ENCODE results near the gene TMEM52. TPM values are rescaled to one million over a fixed set of nuclear protein-coding genes. Genes with fewer than 3 reads are reported as not detected.
A peak's percentile ranks its signal among the peaks of the same experiment; 100 is the strongest.

The TMEM52 gene
- total and polyA plus RNA-seq, 2 of the 13 experiments (the other 11 are each of a cell fraction or from before 2014, with no cell fraction given), result 13.2 to 18.7 TPM

DNA sequence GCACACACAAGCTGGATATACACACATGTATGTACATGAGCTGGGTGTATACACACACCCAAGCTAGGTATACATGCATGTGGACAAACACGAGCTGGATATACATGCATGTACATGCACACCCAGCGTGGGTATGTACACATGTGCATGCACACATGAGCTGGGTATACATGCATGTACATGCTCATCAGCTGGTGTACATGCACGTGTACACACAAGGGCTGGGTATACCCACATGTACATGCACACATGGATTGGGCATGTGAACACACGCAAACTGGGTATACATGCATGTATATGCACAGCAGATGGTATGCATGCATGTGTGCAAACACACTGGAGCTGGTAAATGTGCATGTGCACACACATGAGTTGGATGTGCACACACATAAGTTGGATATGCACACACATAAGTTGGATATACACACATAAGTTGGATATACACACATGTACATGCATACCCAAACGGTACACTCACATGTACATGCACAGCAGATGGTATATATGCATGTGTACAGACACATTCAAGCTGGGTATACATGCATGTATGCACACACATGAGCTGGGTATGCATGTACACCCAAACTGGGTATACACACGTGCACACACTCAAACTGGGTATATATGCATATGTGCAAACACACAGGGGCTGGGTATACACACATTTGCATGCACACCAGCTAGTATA is 20.7 kb downstream of the TMEM52 start:
- no peak for FAIRE-seq
- ChIA-PET CTCF (ENCODE audit: low intra/inter-chr PET ratio, low total read pairs) (interaction anchor here (1.3 kb wide), 1 partner anchor 11 kb away, joined by 3 read pairs; no protein-coding TSS in a partner anchor), POLR2A (interaction anchor here (0.8 kb wide), 1 partner anchor 11 kb away, joined by 3 read pairs; no protein-coding TSS in a partner anchor)
- no peak overlapping the region for H3K9ac ChIP-seq (ENCODE audit: insufficient read depth, low read depth, low read length)
- H3K27ac ChIP-seq (ENCODE audit: extremely low read length, insufficient read depth, low read length), result no peak overlapping the region
- no peaks in the 10 kb centered on the region for H3K36me3 ChIP-seq (replicated peaks in 1 of 2; ENCODE audit: control insufficient read depth in 1 of 2, insufficient read depth in 2 of 2, low read length in 2 of 2)
- no peaks in the 10 kb centered on the region for H4K20me1 ChIP-seq (ENCODE audit: insufficient read depth, low read length)
- H2AFZ ChIP-seq (ENCODE audit: low read length), result no peak overlapping the region
- 50% methylated on average over 4 of the region's 6 CpGs for WGBS (ENCODE audit: low lambda C conversion rate)
- in situ Hi-C loops (cut with HindIII; ENCODE audit: extremely low pct_ligation_motif_present, low pct_unique_long_range_greater_than_20kb), result no loop called here
- no peak for ATAC-seq
- peak overlapping the region; percentile 73; the same call in 1 of the 2 replicates for H3K4me2 ChIP-seq (ENCODE audit: low read depth, low read length)
- intact Hi-C loops (cut with micrococcal nuclease; ENCODE audit: unreplicated experiment), result no loop called here
- no peaks in the 10 kb centered on the region for H3K79me2 ChIP-seq (ENCODE audit: insufficient read depth, low read length)
- no peak overlapping the region for H3K4me3 ChIP-seq (replicated peaks in 1 of 3; ENCODE audit: insufficient read depth in 1 of 3, low read depth in 2 of 3, low read length in 3 of 3)
- BruUV-seq (replicated peaks), result no TSS peak
- peaks cover 77% of the 10 kb centered on the region for H3K4me1 ChIP-seq (ENCODE audit: insufficient read depth, low read length)
- no peaks in the 10 kb centered on the region for H3K9me3 ChIP-seq (ENCODE audit: low read length)
- no peak for DNase-seq (ENCODE audit: low spot score)
- H3K27me3 ChIP-seq (ENCODE audit: control insufficient read depth in 1 of 2, insufficient read depth in 2 of 2, low read length in 2 of 2), result no peaks in the 10 kb centered on the region; a peak in 1 of 5 replicates
- TF ChIP-seq, protein P1, sequence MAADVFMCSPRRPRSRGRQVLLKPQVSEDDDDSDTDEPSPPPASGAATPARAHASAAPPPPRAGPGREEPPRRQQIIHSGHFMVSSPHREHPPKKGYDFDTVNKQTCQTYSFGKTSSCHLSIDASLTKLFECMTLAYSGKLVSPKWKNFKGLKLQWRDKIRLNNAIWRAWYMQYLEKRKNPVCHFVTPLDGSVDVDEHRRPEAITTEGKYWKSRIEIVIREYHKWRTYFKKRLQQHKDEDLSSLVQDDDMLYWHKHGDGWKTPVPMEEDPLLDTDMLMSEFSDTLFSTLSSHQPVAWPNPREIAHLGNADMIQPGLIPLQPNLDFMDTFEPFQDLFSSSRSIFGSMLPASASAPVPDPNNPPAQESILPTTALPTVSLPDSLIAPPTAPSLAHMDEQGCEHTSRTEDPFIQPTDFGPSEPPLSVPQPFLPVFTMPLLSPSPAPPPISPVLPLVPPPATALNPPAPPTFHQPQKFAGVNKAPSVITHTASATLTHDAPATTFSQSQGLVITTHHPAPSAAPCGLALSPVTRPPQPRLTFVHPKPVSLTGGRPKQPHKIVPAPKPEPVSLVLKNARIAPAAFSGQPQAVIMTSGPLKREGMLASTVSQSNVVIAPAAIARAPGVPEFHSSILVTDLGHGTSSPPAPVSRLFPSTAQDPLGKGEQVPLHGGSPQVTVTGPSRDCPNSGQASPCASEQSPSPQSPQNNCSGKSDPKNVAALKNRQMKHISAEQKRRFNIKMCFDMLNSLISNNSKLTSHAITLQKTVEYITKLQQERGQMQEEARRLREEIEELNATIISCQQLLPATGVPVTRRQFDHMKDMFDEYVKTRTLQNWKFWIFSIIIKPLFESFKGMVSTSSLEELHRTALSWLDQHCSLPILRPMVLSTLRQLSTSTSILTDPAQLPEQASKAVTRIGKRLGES (CRISPR knock-in tag; IDR thresholded peaks at IDR 0.05; ENCODE audit: borderline replicate concordance), result no peak
- TF ChIP-seq TBP (CRISPR knock-in tag; IDR thresholded peaks at IDR 0.05) (no peak), YEATS2 (CRISPR knock-in tag; IDR thresholded peaks at IDR 0.05; ENCODE audit: borderline replicate concordance) (no peak), ZBTB7A (CRISPR knock-in tag; IDR thresholded peaks at IDR 0.05) (0 out of 2 replicates have a peak, but pooled peaks have one; percentile 52), ZBTB1 (CRISPR knock-in tag; IDR thresholded peaks at IDR 0.05; ENCODE audit: borderline replicate concordance) (no peak), HES4 (CRISPR knock-in tag; IDR thresholded peaks at IDR 0.05; ENCODE audit: borderline replicate concordance) (no peak), ZIK1 (CRISPR knock-in tag; IDR thresholded peaks at IDR 0.05; ENCODE audit: borderline replicate concordance, low read depth) (no peak), HNF4A (CRISPR knock-in tag; IDR thresholded peaks at IDR 0.05) (no peak), DPF2 (CRISPR knock-in tag; IDR thresholded peaks at IDR 0.05; ENCODE audit: borderline replicate concordance, low read depth) (no peak), NKX3-1 (CRISPR knock-in tag; IDR thresholded peaks at IDR 0.05) (no peak), ZNF143 (CRISPR knock-in tag; IDR thresholded peaks at IDR 0.05) (no peak)
- TF ChIP-seq, protein P2, sequence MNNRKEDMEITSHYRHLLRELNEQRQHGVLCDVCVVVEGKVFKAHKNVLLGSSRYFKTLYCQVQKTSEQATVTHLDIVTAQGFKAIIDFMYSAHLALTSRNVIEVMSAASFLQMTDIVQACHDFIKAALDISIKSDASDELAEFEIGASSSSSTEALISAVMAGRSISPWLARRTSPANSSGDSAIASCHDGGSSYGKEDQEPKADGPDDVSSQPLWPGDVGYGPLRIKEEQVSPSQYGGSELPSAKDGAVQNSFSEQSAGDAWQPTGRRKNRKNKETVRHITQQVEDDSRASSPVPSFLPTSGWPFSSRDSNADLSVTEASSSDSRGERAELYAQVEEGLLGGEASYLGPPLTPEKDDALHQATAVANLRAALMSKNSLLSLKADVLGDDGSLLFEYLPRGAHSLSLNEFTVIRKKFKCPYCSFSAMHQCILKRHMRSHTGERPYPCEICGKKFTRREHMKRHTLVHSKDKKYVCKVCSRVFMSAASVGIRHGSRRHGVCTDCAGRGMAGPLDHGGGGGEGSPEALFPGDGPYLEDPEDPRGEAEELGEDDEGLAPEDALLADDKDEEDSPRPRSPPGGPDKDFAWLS (CRISPR knock-in tag; IDR thresholded peaks at IDR 0.05; ENCODE audit: borderline replicate concordance), result no peak
- TF ChIP-seq, protein P3, sequence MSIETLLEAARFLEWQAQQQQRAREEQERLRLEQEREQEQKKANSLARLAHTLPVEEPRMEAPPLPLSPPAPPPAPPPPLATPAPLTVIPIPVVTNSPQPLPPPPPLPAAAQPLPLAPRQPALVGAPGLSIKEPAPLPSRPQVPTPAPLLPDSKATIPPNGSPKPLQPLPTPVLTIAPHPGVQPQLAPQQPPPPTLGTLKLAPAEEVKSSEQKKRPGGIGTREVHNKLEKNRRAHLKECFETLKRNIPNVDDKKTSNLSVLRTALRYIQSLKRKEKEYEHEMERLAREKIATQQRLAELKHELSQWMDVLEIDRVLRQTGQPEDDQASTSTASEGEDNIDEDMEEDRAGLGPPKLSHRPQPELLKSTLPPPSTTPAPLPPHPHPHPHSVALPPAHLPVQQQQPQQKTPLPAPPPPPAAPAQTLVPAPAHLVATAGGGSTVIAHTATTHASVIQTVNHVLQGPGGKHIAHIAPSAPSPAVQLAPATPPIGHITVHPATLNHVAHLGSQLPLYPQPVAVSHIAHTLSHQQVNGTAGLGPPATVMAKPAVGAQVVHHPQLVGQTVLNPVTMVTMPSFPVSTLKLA (IDR thresholded peaks at IDR 0.05), result peak; percentile 51
- TF ChIP-seq, protein P4, sequence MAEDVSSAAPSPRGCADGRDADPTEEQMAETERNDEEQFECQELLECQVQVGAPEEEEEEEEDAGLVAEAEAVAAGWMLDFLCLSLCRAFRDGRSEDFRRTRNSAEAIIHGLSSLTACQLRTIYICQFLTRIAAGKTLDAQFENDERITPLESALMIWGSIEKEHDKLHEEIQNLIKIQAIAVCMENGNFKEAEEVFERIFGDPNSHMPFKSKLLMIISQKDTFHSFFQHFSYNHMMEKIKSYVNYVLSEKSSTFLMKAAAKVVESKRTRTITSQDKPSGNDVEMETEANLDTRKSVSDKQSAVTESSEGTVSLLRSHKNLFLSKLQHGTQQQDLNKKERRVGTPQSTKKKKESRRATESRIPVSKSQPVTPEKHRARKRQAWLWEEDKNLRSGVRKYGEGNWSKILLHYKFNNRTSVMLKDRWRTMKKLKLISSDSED (CRISPR knock-in tag; IDR thresholded peaks at IDR 0.05), result no peak
- TF ChIP-seq, protein P5, sequence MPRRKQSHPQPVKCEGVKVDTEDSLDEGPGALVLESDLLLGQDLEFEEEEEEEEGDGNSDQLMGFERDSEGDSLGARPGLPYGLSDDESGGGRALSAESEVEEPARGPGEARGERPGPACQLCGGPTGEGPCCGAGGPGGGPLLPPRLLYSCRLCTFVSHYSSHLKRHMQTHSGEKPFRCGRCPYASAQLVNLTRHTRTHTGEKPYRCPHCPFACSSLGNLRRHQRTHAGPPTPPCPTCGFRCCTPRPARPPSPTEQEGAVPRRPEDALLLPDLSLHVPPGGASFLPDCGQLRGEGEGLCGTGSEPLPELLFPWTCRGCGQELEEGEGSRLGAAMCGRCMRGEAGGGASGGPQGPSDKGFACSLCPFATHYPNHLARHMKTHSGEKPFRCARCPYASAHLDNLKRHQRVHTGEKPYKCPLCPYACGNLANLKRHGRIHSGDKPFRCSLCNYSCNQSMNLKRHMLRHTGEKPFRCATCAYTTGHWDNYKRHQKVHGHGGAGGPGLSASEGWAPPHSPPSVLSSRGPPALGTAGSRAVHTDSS (CRISPR knock-in tag; conservative IDR thresholded peaks at IDR 0.05), result no peak
